Measurements from ENCODE around the gene SLC12A3.
"Not testable (repeated sequence)": the region's sequence is repeated elsewhere in the genome, so short reads cannot be mapped to it uniquely, and the experiment has no call there.

SLC12A3 gene

GRCh38 chr16:56862776-56863175 lies 2.2 kb upstream of the SLC12A3 start:
- DNase-seq (ENCODE audit: extremely low spot score) = no peak
- CTCF ChIA-PET = interaction anchor here (0.7 to 8.2 kb wide), 12 partner anchors 11 to 102 kb away, joined by 3 to 53 read pairs (median 3); partner anchors contain the start of gene CETP
- TF ChIP-seq CTCF (IDR thresholded peaks at IDR 0.05; ENCODE audit: control extremely low read depth, extremely low read depth, low read depth, missing control alignments) = no peak
- POLR2A ChIA-PET = interaction anchor here (1.0 to 1.7 kb wide), 2 partner anchors 69 to 82 kb away, joined by 5 to 6 read pairs; partner anchors contain the start of gene HERPUD1

GRCh38 chr16:56865394-56866062 lies 521 bp downstream of the SLC12A3 start:
- CTCF ChIA-PET = interaction anchor here (1.2 to 8.2 kb wide), 11 partner anchors 8 to 99 kb away, joined by 3 to 54 read pairs (median 10); partner anchors contain the start of gene CETP
- no peak for DNase-seq (ENCODE audit: extremely low spot score)
- no peak for TF ChIP-seq CTCF (IDR thresholded peaks at IDR 0.05; ENCODE audit: control extremely low read depth, extremely low read depth, low read depth, missing control alignments)
- POLR2A ChIA-PET = no interaction called here

- peak; percentile 59 for TF ChIP-seq CTCF (IDR thresholded peaks at IDR 0.05; ENCODE audit: control extremely low read depth, extremely low read depth, low read depth, missing control alignments)
- CTCF ChIA-PET = interaction anchor here (0.6 to 8.2 kb wide), 40 partner anchors 9 to 252 kb away, joined by 3 to 54 read pairs (median 4); partner anchors contain the start of genes CETP and HERPUD1
- DNase-seq (ENCODE audit: extremely low spot score) = peak; percentile 72
- POLR2A ChIA-PET = interaction anchor here (1.4 kb wide), 1 partner anchor 64 kb away, joined by 3 read pairs; the partner anchor contains the start of gene HERPUD1
Measured at GRCh38 chr16:56866955-56867830, 2.2 kb downstream of the SLC12A3 start.

GRCh38 chr16:56868175-56868574 lies 3.2 kb downstream of the SLC12A3 start:
- TF ChIP-seq CTCF (IDR thresholded peaks at IDR 0.05; ENCODE audit: control extremely low read depth, extremely low read depth, low read depth, missing control alignments) = no peak
- CTCF ChIA-PET = interaction anchor here (0.6 to 8.2 kb wide), 30 partner anchors 8 to 251 kb away, joined by 3 to 54 read pairs (median 4); partner anchors contain the start of gene CETP
- POLR2A ChIA-PET = interaction anchor here (1.3 kb wide), 1 partner anchor 77 kb away, joined by 3 read pairs; no protein-coding TSS in a partner anchor
- DNase-seq (ENCODE audit: extremely low spot score) = no peak

- ChIA-PET POLR2A (interaction anchor here (1.0 to 1.3 kb wide), 3 partner anchors 63 to 76 kb away, joined by 3 to 5 read pairs (median 3); partner anchors contain the start of gene HERPUD1), CTCF (interaction anchor here (0.7 to 8.2 kb wide), 14 partner anchors 9 to 304 kb away, joined by 3 to 54 read pairs (median 7); partner anchors contain the start of genes CETP and MT4)
- not testable (repeated sequence) for DNase-seq (ENCODE audit: extremely low spot score)
Measured at GRCh38 chr16:56868766-56869165, 3.8 kb downstream of the SLC12A3 start.

GRCh38 chr16:56869513-56870275 lies 4.7 kb downstream of the SLC12A3 start:
- peak; percentile 39 for TF ChIP-seq CTCF (IDR thresholded peaks at IDR 0.05; ENCODE audit: control extremely low read depth, extremely low read depth, low read depth, missing control alignments)
- DNase-seq (ENCODE audit: extremely low spot score) = peak; percentile 68
- ChIA-PET POLR2A (interaction anchor here (0.6 to 1.3 kb wide), 4 partner anchors 62 to 76 kb away, joined by 3 to 5 read pairs (median 3); partner anchors contain the start of gene HERPUD1), CTCF (interaction anchor here (0.7 to 8.2 kb wide), 11 partner anchors 10 to 95 kb away, joined by 3 to 53 read pairs (median 4); partner anchors contain the start of gene CETP)
